WTC11 (cell line): Measurements from ENCODE around the gene ZNF286A. TPM values are rescaled to one million over a fixed set of nuclear protein-coding genes. Genes with fewer than 3 reads are reported as not detected.

Experiments used
- ATAC-seq: fragments of 200-7000 bp; cut with Tn5 transposase; 2 replicates; pipeline ENCODE4 v1.10.0; 2021; ENCODE audit warnings: mild to moderate bottlenecking, moderate library complexity
- CTCF ChIA-PET: fragments of 300-600 bp; sonication (Branson Sonifier 250); formaldehyde crosslinking; loops from one replicate; lab custom pipeline; 2021; ENCODE audit warnings: antibody characterized with exemption; lab: Charles Lee
- POLR2A ChIA-PET: fragments of 350-600 bp; sonication (Branson Sonifier 250); formaldehyde crosslinking; loops from one replicate; lab custom pipeline; 2021; ENCODE audit warnings: antibody characterized with exemption; lab: Charles Lee
- DNase-seq: peaks from one replicate; pipeline ENCODE4 v3.0.0; 2021; ENCODE audit warnings: low spot score
- H3K27ac Mint-ChIP-seq: 2 replicates; pipeline ENCODE4 v1.8.0; 2021; ENCODE audit warnings: mixed read lengths
- H3K27me3 Mint-ChIP-seq: 2 replicates; pipeline ENCODE4 v1.8.0; 2021; ENCODE audit warnings: low read depth, mild to moderate bottlenecking, moderate library complexity, mixed read lengths
- H3K36me3 Mint-ChIP-seq: 2 replicates; pipeline ENCODE4 v1.8.0; 2021; ENCODE audit warnings: mixed read lengths
- H3K4me1 Mint-ChIP-seq: 2 replicates; pipeline ENCODE4 v1.8.0; 2022; ENCODE audit warnings: mixed read lengths
- H3K4me3 Mint-ChIP-seq: 2 replicates; pipeline ENCODE4 v1.8.0; 2021; ENCODE audit warnings: mild to moderate bottlenecking, moderate library complexity, mixed read lengths
- H3K9me3 Mint-ChIP-seq: 2 replicates; pipeline ENCODE4 v1.8.0; 2021; ENCODE audit warnings: mixed read lengths
- ESRRA ChIP-seq: sonication (generic); formaldehyde crosslinking; IDR thresholded peaks from 2 replicates; pipeline ENCODE4 v1.8.1; 2022; ENCODE audit warnings: mild to moderate bottlenecking, missing genetic modification reagents, borderline replicate concordance
- GTF2I ChIP-seq: fragments of 250-450 bp; sonication (Bioruptor Pico); conservative IDR thresholded peaks from 2 replicates; pipeline ENCODE4 v1.4.0; 2021; ENCODE audit warnings: mild to moderate bottlenecking
- HMGA2 ChIP-seq: fragments of 250-450 bp; sonication (Bioruptor Pico); IDR thresholded peaks from 2 replicates; pipeline ENCODE4 v1.4.0; 2021; ENCODE audit warnings: mild to moderate bottlenecking, moderate library complexity
- KAT7 ChIP-seq: sonication (generic); formaldehyde crosslinking; IDR thresholded peaks from 2 replicates; pipeline ENCODE4 v1.8.1; 2023; ENCODE audit warnings: missing genetic modification reagents, mild to moderate bottlenecking, borderline replicate concordance
- NR2C2 ChIP-seq: sonication (generic); formaldehyde crosslinking; IDR thresholded peaks from 2 replicates; pipeline ENCODE4 v1.8.0; 2022; ENCODE audit warnings: mild to moderate bottlenecking, missing genetic modification reagents
- OVOL2 ChIP-seq: fragments of 250-450 bp; sonication (Bioruptor Pico); IDR thresholded peaks from 2 replicates; pipeline ENCODE4 v1.9.0; 2021; ENCODE audit warnings: mild to moderate bottlenecking, borderline replicate concordance
- RORB ChIP-seq: fragments of 250-450 bp; sonication (Bioruptor Pico); IDR thresholded peaks from 2 replicates; pipeline ENCODE4 v1.9.0; 2021; ENCODE audit warnings: mild to moderate bottlenecking
- SMAD3 ChIP-seq: sonication (generic); formaldehyde crosslinking; IDR thresholded peaks from 2 replicates; pipeline ENCODE4 v1.8.0; 2022; ENCODE audit warnings: missing genetic modification reagents, mild to moderate bottlenecking, borderline replicate concordance
- ZNF232 ChIP-seq: sonication (generic); formaldehyde crosslinking; IDR thresholded peaks from 2 replicates; pipeline ENCODE4 v1.8.0; 2022; ENCODE audit warnings: mild to moderate bottlenecking, missing genetic modification reagents
- ZNF317 ChIP-seq: sonication (generic); formaldehyde crosslinking; IDR thresholded peaks from 2 replicates; pipeline ENCODE4 v1.8.1; 2023; ENCODE audit warnings: low read depth, mild to moderate bottlenecking, moderate library complexity, missing genetic modification reagents, borderline replicate concordance
- ZNF423 ChIP-seq: fragments of 250-450 bp; sonication (Bioruptor Pico); IDR thresholded peaks from 2 replicates; pipeline ENCODE4 v2.1.2; 2022; ENCODE audit warnings: mild to moderate bottlenecking, moderate library complexity
- total RNA-seq: library from RNA; stranded (reverse); gene quantifications from 3 replicates; pipeline ENCODE4 v1.2.3, GENCODE V29; 2021
- TF ChIP-seq, protein P1 (sequence below): sonication (generic); formaldehyde crosslinking; IDR thresholded peaks from 2 replicates; pipeline ENCODE4 v1.8.0; 2023; ENCODE audit warnings: mild to moderate bottlenecking, missing genetic modification reagents
- TF ChIP-seq, protein P2 (sequence below): fragments of 250-450 bp; sonication (Bioruptor Pico); IDR thresholded peaks from 2 replicates; pipeline ENCODE4 v1.9.0; 2021; ENCODE audit warnings: mild to moderate bottlenecking, borderline replicate concordance
- TF ChIP-seq, protein P3 (sequence below): fragments of 250-450 bp; sonication (Bioruptor Pico); IDR thresholded peaks from 2 replicates; pipeline ENCODE4 v1.9.0; 2021; ENCODE audit warnings: mild to moderate bottlenecking
- TF ChIP-seq, protein P4 (sequence below): fragments of 250-450 bp; sonication (Bioruptor Pico); IDR thresholded peaks from 2 replicates; pipeline ENCODE4 v1.9.0; 2021; ENCODE audit warnings: moderate library complexity, mild to moderate bottlenecking, inconsistent platforms, borderline replicate concordance
- TF ChIP-seq, protein P5 (sequence below): fragments of 250-450 bp; sonication (Bioruptor Pico); IDR thresholded peaks from 2 replicates; pipeline ENCODE4 v2.1.2; 2022; ENCODE audit warnings: mild to moderate bottlenecking, moderate library complexity

Gene ZNF286A
- total RNA-seq, 1 experiment from 2014 or later: 83.6 TPM

DNA sequence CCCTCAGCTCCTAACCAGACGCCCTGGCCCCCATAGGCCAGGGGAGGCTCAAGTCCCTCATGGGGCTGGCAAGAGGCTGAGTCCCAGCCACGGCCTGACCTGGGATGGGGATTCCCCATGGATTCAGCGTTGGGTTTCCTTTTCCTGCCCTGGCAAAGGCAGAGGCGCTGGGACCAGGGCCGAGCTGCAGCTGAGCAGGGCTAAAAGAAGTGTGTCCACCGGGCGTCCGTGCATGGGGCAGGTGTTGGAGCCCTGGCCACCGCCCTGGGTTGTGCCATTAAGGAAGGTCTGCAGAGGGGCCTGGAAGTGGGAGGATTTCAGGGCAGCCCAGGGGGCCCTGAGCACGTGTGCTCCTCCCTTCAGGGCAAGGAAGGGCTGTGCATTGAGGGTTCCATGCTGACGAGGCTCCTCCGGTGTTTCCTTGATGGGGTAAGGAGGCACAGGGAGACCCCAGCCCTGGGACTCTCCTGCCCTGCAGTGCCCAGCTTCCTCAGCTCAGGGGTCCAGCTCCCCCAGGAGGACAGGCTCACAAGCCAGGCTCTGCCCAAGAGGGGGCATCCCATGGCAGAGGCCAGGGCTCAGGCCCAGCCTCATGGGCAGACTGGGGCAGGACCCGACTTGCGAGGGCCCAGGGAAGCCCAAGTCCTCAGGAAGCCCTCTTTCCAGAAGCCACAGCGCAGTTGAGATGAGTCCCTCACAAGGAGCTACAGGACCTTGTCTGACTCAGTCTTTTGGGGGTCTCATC, 42.7 kb downstream of the ZNF286A start:
- Mint-ChIP-seq H3K4me1 (peaks cover 3% of the 10 kb centered on the region; the same call in 1 of the 2 replicates), H3K36me3 (no peaks in the 10 kb centered on the region), H3K27me3 (no peaks in the 10 kb centered on the region), H3K27ac (no peak overlapping the region), H3K4me3 (no peak overlapping the region), H3K9me3 (peaks cover 10% of the 10 kb centered on the region)
- DNase-seq: no peak
- no peak for ATAC-seq
- CTCF ChIA-PET: no interaction called here
- TF ChIP-seq GTF2I (CRISPR knock-in tag) (no peak), ZNF423 (CRISPR knock-in tag) (no peak), ESRRA (CRISPR knock-in tag) (no peak)
- TF ChIP-seq, protein P1, sequence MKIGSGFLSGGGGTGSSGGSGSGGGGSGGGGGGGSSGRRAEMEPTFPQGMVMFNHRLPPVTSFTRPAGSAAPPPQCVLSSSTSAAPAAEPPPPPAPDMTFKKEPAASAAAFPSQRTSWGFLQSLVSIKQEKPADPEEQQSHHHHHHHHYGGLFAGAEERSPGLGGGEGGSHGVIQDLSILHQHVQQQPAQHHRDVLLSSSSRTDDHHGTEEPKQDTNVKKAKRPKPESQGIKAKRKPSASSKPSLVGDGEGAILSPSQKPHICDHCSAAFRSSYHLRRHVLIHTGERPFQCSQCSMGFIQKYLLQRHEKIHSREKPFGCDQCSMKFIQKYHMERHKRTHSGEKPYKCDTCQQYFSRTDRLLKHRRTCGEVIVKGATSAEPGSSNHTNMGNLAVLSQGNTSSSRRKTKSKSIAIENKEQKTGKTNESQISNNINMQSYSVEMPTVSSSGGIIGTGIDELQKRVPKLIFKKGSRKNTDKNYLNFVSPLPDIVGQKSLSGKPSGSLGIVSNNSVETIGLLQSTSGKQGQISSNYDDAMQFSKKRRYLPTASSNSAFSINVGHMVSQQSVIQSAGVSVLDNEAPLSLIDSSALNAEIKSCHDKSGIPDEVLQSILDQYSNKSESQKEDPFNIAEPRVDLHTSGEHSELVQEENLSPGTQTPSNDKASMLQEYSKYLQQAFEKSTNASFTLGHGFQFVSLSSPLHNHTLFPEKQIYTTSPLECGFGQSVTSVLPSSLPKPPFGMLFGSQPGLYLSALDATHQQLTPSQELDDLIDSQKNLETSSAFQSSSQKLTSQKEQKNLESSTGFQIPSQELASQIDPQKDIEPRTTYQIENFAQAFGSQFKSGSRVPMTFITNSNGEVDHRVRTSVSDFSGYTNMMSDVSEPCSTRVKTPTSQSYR: no peak
- POLR2A ChIA-PET: no interaction called here

DNA sequence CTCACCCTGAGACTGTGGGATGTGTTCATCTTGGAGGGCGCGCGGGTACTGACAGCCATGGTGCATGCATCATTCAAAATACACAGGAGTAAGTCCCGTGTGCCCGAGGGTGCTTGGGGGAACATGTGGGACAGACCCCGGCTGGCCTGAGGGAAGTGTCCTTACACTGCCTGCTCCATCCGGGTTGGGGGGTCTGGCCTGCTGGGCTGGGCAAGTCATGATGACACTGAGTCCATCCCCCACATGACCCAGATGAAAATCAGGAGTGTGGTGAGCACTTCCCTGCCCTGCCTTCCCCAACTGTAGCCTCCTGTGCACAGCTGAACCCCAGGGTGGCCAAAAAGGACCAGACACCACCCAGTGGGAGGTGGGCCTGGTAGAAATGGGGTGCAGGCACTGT, 43.4 kb downstream of the ZNF286A start:
- H3K27me3 Mint-ChIP-seq: no peaks in the 10 kb centered on the region
- DNase-seq (no peak), ATAC-seq (no peak)
- H3K4me3 Mint-ChIP-seq: no peak overlapping the region
- TF ChIP-seq HMGA2 (CRISPR knock-in tag) (no peak), ZNF232 (CRISPR knock-in tag) (no peak), KAT7 (no peak), NR2C2 (CRISPR knock-in tag) (no peak), OVOL2 (CRISPR knock-in tag) (no peak), RORB (CRISPR knock-in tag) (no peak), ZNF317 (CRISPR knock-in tag) (no peak), SMAD3 (CRISPR knock-in tag) (no peak)
- TF ChIP-seq, protein P1: no peak
- TF ChIP-seq, protein P2, sequence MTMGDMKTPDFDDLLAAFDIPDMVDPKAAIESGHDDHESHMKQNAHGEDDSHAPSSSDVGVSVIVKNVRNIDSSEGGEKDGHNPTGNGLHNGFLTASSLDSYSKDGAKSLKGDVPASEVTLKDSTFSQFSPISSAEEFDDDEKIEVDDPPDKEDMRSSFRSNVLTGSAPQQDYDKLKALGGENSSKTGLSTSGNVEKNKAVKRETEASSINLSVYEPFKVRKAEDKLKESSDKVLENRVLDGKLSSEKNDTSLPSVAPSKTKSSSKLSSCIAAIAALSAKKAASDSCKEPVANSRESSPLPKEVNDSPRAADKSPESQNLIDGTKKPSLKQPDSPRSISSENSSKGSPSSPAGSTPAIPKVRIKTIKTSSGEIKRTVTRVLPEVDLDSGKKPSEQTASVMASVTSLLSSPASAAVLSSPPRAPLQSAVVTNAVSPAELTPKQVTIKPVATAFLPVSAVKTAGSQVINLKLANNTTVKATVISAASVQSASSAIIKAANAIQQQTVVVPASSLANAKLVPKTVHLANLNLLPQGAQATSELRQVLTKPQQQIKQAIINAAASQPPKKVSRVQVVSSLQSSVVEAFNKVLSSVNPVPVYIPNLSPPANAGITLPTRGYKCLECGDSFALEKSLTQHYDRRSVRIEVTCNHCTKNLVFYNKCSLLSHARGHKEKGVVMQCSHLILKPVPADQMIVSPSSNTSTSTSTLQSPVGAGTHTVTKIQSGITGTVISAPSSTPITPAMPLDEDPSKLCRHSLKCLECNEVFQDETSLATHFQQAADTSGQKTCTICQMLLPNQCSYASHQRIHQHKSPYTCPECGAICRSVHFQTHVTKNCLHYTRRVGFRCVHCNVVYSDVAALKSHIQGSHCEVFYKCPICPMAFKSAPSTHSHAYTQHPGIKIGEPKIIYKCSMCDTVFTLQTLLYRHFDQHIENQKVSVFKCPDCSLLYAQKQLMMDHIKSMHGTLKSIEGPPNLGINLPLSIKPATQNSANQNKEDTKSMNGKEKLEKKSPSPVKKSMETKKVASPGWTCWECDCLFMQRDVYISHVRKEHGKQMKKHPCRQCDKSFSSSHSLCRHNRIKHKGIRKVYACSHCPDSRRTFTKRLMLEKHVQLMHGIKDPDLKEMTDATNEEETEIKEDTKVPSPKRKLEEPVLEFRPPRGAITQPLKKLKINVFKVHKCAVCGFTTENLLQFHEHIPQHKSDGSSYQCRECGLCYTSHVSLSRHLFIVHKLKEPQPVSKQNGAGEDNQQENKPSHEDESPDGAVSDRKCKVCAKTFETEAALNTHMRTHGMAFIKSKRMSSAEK: no peak
- TF ChIP-seq, protein P3, sequence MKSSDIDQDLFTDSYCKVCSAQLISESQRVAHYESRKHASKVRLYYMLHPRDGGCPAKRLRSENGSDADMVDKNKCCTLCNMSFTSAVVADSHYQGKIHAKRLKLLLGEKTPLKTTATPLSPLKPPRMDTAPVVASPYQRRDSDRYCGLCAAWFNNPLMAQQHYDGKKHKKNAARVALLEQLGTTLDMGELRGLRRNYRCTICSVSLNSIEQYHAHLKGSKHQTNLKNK: no peak
- TF ChIP-seq, protein P4, sequence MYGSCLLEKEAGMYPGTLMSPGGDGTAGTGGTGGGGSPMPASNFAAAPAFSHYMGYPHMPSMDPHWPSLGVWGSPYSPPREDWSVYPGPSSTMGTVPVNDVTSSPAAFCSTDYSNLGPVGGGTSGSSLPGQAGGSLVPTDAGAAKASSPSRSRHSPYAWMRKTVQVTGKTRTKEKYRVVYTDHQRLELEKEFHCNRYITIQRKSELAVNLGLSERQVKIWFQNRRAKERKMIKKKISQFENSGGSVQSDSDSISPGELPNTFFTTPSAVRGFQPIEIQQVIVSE (CRISPR knock-in tag): no peak
- TF ChIP-seq, protein P5, sequence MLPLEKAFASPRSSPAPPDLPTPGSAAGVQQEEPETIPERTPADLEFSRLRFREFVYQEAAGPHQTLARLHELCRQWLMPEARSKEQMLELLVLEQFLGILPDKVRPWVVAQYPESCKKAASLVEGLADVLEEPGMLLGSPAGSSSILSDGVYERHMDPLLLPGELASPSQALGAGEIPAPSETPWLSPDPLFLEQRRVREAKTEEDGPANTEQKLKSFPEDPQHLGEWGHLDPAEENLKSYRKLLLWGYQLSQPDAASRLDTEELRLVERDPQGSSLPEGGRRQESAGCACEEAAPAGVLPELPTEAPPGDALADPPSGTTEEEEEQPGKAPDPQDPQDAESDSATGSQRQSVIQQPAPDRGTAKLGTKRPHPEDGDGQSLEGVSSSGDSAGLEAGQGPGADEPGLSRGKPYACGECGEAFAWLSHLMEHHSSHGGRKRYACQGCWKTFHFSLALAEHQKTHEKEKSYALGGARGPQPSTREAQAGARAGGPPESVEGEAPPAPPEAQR (CRISPR knock-in tag): no peak
- H3K36me3 Mint-ChIP-seq: no peaks in the 10 kb centered on the region
- H3K4me1 Mint-ChIP-seq: peaks cover 3% of the 10 kb centered on the region; the same call in 1 of the 2 replicates
- ChIA-PET CTCF (no interaction called here), POLR2A (interaction anchor here (0.6 kb wide), 1 partner anchor 1855 kb away, joined by 3 read pairs; no protein-coding TSS in a partner anchor)
- peaks cover 10% of the 10 kb centered on the region for H3K9me3 Mint-ChIP-seq
- no peak overlapping the region for H3K27ac Mint-ChIP-seq
